Thoracic aorta (tissue), 2 donors: ENCODE data around the gene OSBP2. TPM values are rescaled to one million over a fixed set of nuclear protein-coding genes. Genes with fewer than 3 reads are reported as not detected.

Experiments used
- ATAC-seq: fragments of 150-250 bp; one replicate; pipeline ENCODE4 v1.8.0; 2017; ENCODE audit warnings: low read depth; ENCODE audit not compliant: insufficient number of reproducible peaks, low FRiP score
- DNase-seq: peaks from one replicate; pipeline ENCODE4 v3.0.0-alpha.2; 2020; ENCODE audit warnings: low spot score
- H3K27ac ChIP-seq, 2 donors: fragments of 200-600 bp; sonication (generic); 1 replicate in 1 of 2; 2 replicates in 1 of 2; pipeline ENCODE4 v1.5.1; 2016; ENCODE audit warnings: mild to moderate bottlenecking in 2 of 2, moderate library complexity in 2 of 2
- H3K27me3 ChIP-seq: fragments of 200-600 bp; sonication (generic); replicated peaks from 2 replicates; pipeline ENCODE4 v1.6.0; 2016; ENCODE audit warnings: mild to moderate bottlenecking; ENCODE audit not compliant: insufficient read depth
- H3K36me3 ChIP-seq: fragments of 200-600 bp; sonication (generic); one replicate; pipeline ENCODE4 v1.5.1; 2016
- H3K4me1 ChIP-seq, 2 donors: fragments of 200-600 bp; sonication (generic); 1 replicate in 1 of 2; 2 replicates in 1 of 2; pipeline versions ENCODE4 v1.5.1 to v1.6.0; 2016; ENCODE audit warnings: low read depth in 2 of 2, mild to moderate bottlenecking in 1 of 2; ENCODE audit not compliant: control insufficient read depth in 1 of 2
- H3K4me3 ChIP-seq: fragments of 200-600 bp; sonication (generic); 2 replicates; pipeline ENCODE4 v1.5.1; 2016; ENCODE audit warnings: mild to moderate bottlenecking
- H3K9me3 ChIP-seq: fragments of 200-600 bp; sonication (generic); 2 replicates; pipeline ENCODE4 v1.5.1; 2016
- total RNA-seq, 2 donors: library from RNA; depleted of rRNA; stranded (reverse); fragments of >200 nt; gene quantifications; one replicate each; pipeline versions ENCODE4 v1.1.0 to v1.2.3, GENCODE V29; 2016
- TF ChIP-seq, protein P1 (sequence below): fragments of 200-600 bp; sonication (generic); IDR thresholded peaks from one replicate; pipeline ENCODE4 v1.5.1; 2019; ENCODE audit warnings: antibody characterized with exemption

Gene OSBP2
- total RNA-seq, 2 donors from 2014 or later = 0.71 to 3.0 TPM

DNA sequence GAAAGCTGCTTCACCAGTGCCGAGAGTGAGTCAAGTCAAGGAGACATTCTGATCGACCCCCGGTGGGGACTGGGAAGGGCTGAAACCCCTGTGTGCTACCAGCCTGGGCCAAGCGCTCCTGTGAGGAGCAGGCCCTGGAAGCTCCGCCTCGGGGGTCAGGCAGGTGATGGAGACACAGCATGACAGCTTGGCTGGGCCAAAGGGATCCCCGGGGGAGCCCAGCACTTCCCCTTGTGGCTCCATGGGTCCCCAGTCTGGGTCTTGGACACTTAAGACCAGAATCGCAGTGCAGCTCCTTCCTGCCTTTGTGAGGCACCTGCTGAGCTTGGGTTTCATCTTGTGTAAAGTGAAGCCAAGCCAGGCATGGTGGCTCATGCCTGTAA lies 184.7 kb downstream of the OSBP2 start:
- ATAC-seq = no peak
- Histone ChIP-seq H3K9me3 (no peaks in the 10 kb centered on the region), H3K4me1 (peaks cover 0 to 13% of the 10 kb centered on the region in 2 donors), H3K27ac (no peak overlapping the region), H3K4me3 (no peak overlapping the region), H3K36me3 (no peaks in the 10 kb centered on the region), H3K27me3 (no peaks in the 10 kb centered on the region)
- DNase-seq = no peak
- TF ChIP-seq, protein P1, sequence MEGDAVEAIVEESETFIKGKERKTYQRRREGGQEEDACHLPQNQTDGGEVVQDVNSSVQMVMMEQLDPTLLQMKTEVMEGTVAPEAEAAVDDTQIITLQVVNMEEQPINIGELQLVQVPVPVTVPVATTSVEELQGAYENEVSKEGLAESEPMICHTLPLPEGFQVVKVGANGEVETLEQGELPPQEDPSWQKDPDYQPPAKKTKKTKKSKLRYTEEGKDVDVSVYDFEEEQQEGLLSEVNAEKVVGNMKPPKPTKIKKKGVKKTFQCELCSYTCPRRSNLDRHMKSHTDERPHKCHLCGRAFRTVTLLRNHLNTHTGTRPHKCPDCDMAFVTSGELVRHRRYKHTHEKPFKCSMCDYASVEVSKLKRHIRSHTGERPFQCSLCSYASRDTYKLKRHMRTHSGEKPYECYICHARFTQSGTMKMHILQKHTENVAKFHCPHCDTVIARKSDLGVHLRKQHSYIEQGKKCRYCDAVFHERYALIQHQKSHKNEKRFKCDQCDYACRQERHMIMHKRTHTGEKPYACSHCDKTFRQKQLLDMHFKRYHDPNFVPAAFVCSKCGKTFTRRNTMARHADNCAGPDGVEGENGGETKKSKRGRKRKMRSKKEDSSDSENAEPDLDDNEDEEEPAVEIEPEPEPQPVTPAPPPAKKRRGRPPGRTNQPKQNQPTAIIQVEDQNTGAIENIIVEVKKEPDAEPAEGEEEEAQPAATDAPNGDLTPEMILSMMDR = no peak

DNA sequence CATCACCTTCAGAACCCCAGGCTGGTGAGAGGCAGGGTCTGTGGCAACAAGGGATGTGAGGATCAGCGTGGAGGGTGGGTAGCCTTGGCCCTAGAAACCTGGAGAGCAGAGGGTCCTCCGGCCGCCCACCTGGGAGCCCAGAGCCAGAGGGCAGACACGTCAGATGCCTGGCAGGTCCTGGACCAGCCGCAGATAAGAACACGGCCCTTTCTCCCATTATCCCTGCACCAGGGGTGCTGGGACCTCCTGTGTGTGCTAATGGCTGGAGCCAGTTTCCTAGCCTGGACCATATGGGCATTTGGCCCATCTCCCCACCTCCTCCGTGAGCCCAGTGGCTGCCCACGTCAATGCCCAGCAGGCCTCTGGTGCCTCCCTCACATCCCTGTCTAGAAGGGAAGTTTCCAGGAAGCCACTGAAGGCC lies 185.5 kb downstream of the OSBP2 start:
- H3K9me3 ChIP-seq = no peaks in the 10 kb centered on the region
- H3K4me1 ChIP-seq = peaks cover 0 to 13% of the 10 kb centered on the region in 2 donors
- DNase-seq (no peak), ATAC-seq (no peak)
- H3K4me3 ChIP-seq = no peak overlapping the region
- TF ChIP-seq, protein P1 = no peak
- no peaks in the 10 kb centered on the region for H3K27me3 ChIP-seq
- H3K27ac ChIP-seq = no peak overlapping the region
- no peaks in the 10 kb centered on the region for H3K36me3 ChIP-seq

DNA sequence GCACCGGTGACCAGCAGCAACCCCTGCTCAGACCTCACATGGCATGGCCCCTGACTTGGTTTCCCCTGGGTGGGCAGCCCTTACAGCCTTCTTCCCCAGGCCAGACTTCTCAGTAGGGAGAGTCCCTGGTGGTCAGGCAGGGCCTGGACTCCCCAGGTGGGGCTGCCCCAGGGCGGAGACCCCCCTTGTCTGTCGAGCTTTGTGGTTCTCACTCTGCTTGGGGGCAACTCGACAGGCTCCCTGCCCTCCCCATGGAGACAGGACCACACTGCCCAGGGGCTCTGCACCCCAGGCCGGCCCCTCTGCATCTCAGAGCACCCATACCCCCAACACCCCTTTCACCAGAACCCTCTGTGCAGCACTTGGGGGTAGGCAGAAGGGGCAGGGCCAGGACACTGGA lies 186.2 kb downstream of the OSBP2 start:
- no peaks in the 10 kb centered on the region for H3K36me3 ChIP-seq

DNA sequence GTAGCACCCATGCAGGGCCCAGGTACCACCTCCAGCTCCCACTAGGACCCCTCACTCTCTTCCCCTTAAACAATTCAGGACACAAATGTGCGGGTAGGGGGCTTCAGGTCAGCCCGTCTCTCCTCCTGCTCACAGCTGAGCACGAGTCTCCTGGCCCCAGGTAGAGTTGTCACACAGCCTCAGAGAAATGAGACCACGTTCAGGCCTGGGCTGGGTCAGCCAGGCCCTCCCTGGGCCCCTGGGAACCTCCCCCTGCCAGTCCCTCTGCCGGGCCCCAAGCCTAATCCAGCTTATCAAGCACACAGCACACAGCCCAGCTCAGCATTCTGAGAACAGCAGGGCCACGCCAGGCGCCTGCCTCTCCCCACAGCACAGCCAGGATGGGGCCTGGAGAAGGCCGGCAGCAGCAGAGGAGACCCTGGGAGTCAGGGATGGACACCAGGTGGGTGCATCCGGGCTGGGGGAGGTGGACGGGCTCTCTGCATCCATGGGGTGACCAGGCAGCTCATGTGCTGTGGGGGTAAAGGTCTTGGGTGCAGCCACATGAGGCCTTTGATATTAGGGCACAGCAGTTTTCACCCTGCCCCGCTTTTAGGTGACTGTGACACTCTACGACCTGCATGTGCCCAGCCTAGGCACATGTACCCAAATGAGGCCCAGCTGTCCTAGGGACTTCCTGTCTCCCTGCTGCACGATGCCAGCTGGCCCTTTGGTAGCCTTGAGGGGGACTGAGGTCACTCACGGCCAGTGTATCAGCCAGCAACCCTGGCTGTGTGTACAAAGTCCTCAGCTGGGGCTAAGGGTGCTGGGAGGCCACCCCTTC lies 186.9 kb downstream of the OSBP2 start:
- TF ChIP-seq, protein P1 = no peak
- peaks cover 0 to 4% of the 10 kb centered on the region in 2 donors for H3K4me1 ChIP-seq
- no peaks in the 10 kb centered on the region for H3K27me3 ChIP-seq
- DNase-seq (no peak), ATAC-seq (no peak)
- H3K4me3 ChIP-seq = no peak overlapping the region
- no peaks in the 10 kb centered on the region for H3K9me3 ChIP-seq
- no peak overlapping the region for H3K27ac ChIP-seq
- no peaks in the 10 kb centered on the region for H3K36me3 ChIP-seq

More for the DNA sequence above, 186.2 kb downstream of the OSBP2 start:
- Histone ChIP-seq H3K9me3 (no peaks in the 10 kb centered on the region), H3K27ac (no peak overlapping the region), H3K4me3 (no peak overlapping the region), H3K27me3 (no peaks in the 10 kb centered on the region), H3K4me1 (peaks cover 0 to 12% of the 10 kb centered on the region in 2 donors)
- ATAC-seq = no peak
- TF ChIP-seq, protein P1 = no peak
- no peak for DNase-seq

DNA sequence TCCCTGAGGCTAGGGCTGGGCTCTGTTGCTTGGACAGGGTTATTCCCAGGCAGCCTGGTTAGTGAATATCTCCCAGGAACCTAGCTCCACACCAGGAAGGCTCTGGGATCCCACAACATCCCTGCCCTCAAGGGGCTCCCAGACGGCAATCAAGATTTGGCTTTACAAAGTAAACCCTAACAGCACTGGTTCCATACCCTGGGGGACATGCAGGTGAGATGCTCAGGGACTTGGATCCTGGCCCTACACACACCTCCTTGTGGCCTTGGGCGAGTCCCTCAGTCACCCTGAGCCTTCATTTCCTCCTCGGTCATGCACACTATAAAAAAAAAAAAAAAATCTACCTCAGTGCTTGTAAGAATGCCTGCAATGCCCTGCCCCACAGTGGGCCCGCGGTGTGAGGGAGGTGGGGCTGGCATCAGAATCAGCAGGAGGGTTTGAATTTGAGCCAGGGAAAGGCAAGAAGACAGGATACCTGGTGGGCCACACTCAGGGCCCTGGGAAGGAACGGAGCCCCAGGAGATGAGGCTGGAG lies 187.6 kb downstream of the OSBP2 start:
- Histone ChIP-seq H3K9me3 (no peaks in the 10 kb centered on the region), H3K36me3 (no peaks in the 10 kb centered on the region), H3K27ac (no peak overlapping the region), H3K4me1 (no peaks in the 10 kb centered on the region), H3K4me3 (no peak overlapping the region), H3K27me3 (no peaks in the 10 kb centered on the region)
- DNase-seq (no peak), ATAC-seq (no peak)
- TF ChIP-seq, protein P1 = no peak
